C4-2B (cell line): ENCODE results near the gene CASKIN1.

Experiments
- H3K27ac ChIP-seq: fragments of 450-650 bp; 2 replicates; pipeline ENCODE4 v1.5.1; 2017
- ZFX ChIP-seq: fragments of 450-650 bp; IDR thresholded peaks from 2 replicates; pipeline ENCODE4 v1.6.1; 2017
- TF ChIP-seq, protein P1 (sequence below): fragments of 450-650 bp; conservative IDR thresholded peaks from 2 replicates; pipeline ENCODE4 v1.5.1; 2017; ENCODE audit warnings: mild to moderate bottlenecking

Gene CASKIN1

DNA sequence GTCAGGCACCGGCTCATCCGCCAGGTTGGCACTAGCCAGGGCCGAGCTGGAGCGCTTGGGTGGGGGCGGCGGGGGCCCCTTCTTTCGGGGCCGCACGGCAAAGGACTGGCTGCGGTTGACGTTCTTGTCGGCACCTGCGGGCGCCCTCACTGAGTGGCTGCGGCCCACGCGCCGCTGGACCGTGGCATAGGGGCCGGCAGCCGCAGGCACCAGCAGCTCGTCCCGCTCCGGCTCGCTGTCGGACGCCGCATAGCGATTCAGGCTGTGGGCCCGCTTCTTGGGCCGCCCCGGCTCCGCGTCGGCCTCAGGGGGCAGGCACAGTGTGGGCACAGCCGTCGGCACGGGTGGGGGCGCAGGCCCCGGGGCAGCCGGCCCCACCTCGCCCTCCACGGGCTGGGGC is 15.9 kb downstream of the CASKIN1 start:
- no peak overlapping the region for H3K27ac ChIP-seq
- TF ChIP-seq, protein P1, sequence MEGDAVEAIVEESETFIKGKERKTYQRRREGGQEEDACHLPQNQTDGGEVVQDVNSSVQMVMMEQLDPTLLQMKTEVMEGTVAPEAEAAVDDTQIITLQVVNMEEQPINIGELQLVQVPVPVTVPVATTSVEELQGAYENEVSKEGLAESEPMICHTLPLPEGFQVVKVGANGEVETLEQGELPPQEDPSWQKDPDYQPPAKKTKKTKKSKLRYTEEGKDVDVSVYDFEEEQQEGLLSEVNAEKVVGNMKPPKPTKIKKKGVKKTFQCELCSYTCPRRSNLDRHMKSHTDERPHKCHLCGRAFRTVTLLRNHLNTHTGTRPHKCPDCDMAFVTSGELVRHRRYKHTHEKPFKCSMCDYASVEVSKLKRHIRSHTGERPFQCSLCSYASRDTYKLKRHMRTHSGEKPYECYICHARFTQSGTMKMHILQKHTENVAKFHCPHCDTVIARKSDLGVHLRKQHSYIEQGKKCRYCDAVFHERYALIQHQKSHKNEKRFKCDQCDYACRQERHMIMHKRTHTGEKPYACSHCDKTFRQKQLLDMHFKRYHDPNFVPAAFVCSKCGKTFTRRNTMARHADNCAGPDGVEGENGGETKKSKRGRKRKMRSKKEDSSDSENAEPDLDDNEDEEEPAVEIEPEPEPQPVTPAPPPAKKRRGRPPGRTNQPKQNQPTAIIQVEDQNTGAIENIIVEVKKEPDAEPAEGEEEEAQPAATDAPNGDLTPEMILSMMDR: no peak
- no peak for TF ChIP-seq ZFX

DNA sequence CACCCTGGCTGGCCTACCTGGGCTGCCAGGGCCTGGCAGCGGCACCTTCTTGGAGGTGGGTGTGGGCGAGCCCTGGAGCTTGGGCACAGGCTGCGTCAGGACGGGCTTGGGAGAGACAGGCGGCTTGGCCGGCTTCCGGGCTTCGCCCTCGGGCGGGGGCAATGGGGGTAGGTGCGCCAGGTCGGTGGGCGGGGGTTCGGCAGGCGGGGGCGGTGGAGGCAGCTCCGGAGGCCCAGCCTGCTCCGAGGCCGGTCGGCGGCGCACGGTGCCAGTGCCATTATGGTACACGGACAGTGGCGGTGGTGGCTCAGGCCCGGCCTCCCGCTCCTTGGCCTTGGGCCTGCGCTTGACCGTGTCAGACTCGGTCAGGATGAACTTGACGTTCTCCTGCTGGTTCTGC is 16.8 kb downstream of the CASKIN1 start:
- no peak for TF ChIP-seq ZFX
- TF ChIP-seq, protein P1: no peak
- H3K27ac ChIP-seq: no peak overlapping the region

DNA sequence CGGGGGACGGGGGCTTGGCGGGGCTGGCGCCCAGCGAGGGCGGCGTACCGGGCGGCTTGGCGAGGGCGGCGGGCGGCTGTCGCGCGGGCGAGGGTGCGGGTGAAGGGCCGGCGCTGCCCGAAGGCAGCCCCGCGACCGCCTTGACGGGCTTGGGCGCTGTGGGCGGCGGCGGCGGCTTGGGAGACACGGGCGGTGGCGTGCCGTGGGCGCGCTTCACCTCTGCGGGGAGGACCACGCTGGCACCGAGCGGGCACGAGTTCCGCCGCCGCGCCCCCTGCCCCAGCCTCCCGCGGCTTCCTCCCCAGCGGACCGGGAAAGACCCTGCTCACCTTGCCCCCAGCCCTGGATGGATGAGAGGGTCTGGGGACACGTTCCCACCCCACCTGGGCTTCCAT is 17.3 kb downstream of the CASKIN1 start:
- H3K27ac ChIP-seq: no peak overlapping the region
- no peak for TF ChIP-seq ZFX
- TF ChIP-seq, protein P1: no peak

DNA sequence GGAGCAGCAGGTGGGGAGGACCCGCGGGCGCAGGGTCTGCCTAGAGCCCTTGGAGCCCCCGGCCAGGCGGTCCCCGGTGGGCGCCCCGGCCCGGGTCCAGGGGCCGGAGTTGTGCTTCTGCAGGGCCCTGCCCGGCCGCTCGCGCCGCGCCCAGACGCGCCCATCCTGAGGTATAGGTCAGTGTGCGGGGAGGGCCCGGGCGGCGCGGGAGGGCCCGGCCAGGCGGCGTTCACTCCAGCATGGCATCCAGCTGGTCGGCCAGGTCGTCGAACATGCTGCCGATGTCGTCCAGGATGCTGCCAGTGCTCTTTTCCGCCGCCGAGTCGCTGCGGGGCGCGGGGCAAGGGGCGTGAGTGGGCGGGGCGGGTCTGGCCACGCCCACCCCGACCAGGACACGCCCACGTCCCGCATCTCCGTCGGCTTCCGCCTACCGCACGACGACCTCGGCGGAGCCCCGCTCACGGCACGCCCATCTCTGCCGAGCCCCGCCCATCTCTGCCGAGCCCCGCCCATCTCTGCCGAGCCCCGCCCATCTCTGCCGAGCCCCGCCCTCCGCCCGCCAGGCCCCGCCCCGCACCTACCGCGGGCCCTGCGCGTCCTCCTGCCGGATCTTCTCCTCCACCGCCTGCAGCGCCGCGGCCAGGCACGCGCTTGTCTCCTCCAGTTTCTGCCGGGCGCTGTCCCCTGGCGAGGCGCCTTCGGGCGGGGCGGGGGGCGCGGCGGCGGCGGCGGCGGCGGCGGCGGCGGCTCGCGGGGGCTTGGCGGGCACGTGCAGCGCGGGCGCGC is 17.9 kb downstream of the CASKIN1 start:
- TF ChIP-seq, protein P1: no peak
- TF ChIP-seq ZFX: no peak
- no peak overlapping the region for H3K27ac ChIP-seq

DNA sequence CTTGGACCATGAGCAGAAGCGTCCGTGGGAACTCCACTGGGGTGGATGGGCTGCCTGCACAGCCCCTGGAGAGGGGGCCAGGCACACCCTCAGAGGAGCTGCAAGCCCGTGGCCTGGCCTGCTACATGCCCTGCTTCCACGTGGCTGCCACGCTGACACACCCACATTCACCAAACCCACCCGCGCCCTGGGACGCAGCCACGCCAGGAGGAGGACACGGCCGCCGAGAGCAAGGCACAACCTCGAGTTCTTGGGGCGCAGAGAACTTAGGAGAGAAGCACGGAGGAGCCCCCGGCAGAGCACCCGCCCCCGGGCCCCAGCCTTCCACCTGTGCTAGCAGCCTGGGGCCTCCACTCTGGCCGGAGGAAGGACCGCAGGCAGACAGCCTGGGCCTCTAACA is 18.8 kb downstream of the CASKIN1 start:
- TF ChIP-seq, protein P1: no peak
- no peak for TF ChIP-seq ZFX
- H3K27ac ChIP-seq: no peak overlapping the region

DNA sequence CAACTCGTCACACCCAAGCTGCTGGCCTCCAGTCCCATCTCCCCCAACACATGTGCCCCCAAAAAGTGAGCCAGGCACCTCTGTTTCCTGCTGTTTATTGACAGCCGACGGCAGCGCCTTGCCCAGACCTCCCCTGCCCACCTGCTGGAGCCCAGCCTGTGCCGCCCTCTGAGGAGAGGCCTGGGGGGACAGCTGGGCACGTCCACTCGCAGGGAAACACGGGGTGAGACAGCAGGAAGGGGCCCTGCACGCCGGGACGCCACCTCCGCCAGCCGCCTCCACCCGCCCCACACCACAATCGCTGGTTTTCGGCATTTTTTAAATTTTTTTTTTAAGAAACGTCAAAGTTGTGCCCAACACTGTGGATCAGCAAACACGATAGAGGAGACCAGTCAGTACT is 19.3 kb downstream of the CASKIN1 start:
- TF ChIP-seq ZFX: no peak
- TF ChIP-seq, protein P1: no peak
- H3K27ac ChIP-seq: no peak overlapping the region

DNA sequence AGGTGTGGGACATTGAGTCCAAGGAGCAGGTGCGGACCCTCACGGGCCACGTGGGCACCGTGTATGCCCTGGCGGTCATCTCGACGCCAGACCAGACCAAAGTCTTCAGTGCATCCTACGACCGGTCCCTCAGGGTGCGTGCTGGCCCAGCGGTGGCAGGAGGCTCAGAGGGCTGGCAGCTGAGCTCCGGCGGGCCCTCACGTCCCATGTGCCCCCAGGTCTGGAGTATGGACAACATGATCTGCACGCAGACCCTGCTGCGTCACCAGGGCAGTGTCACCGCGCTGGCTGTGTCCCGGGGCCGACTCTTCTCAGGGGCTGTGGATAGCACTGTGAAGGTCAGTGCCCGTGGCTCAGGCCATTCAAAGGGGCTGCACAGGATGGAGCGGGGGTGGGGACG is 20.4 kb downstream of the CASKIN1 start:
- TF ChIP-seq, protein P1: no peak
- TF ChIP-seq ZFX: no peak
- H3K27ac ChIP-seq: no peak overlapping the region
